GM23338 (cell line): ENCODE data around the gene PIK3CG.

Experiments used
- CREB1 ChIP-seq: fragments of 250-450 bp; sonication (Bioruptor Pico); IDR thresholded peaks from 2 replicates; pipeline ENCODE4 v1.5.0; 2020; ENCODE audit warnings: low read depth, mild to moderate bottlenecking, moderate library complexity
- CTCF ChIP-seq, 2 experiments: fragments of 200-600 bp in 1 of 2; sonication (generic) in 1 of 2; conservative IDR thresholded peaks; 2 replicates each; pipeline versions ENCODE4 v1.5.1 to v1.6.1; 2016 to 2017; ENCODE audit warnings: antibody characterized with exemption in 2 of 2, low read depth in 2 of 2, mild to moderate bottlenecking in 2 of 2, moderate library complexity in 1 of 2
- ETS1 ChIP-seq: IDR thresholded peaks from 2 replicates; pipeline ENCODE4 v1.6.1; 2016; ENCODE audit warnings: antibody characterized with exemption
- EZH2 ChIP-seq: fragments of 200-600 bp; sonication (generic); IDR thresholded peaks from one replicate; pipeline ENCODE4 v1.8.0; 2017; ENCODE audit warnings: antibody characterized with exemption, mild to moderate bottlenecking, low read depth; ENCODE audit not compliant: unreplicated experiment
- EZH2phosphoT487 ChIP-seq: fragments of 200-600 bp; sonication (generic); IDR thresholded peaks from one replicate; pipeline ENCODE4 v1.8.1; 2018; ENCODE audit warnings: antibody characterized with exemption; ENCODE audit not compliant: unreplicated experiment
- JUNB ChIP-seq: IDR thresholded peaks from one replicate; pipeline ENCODE4 v1.6.1; 2016; ENCODE audit warnings: antibody characterized with exemption; ENCODE audit not compliant: unreplicated experiment
- NANOG ChIP-seq: IDR thresholded peaks from 2 replicates; pipeline ENCODE4 v1.6.1; 2016; ENCODE audit warnings: antibody characterized with exemption, borderline replicate concordance
- POLR2AphosphoS5 ChIP-seq: IDR thresholded peaks from 2 replicates; pipeline ENCODE4 v1.6.1; 2016; ENCODE audit warnings: antibody characterized with exemption, low read depth
- REST ChIP-seq: IDR thresholded peaks from one replicate; pipeline ENCODE4 v1.6.1; 2018; ENCODE audit warnings: antibody characterized with exemption; ENCODE audit not compliant: unreplicated experiment
- STAT1 ChIP-seq: IDR thresholded peaks from one replicate; pipeline ENCODE4 v1.6.1; 2016; ENCODE audit warnings: antibody characterized with exemption; ENCODE audit not compliant: unreplicated experiment
- ZNF114 ChIP-seq: fragments of 250-450 bp; sonication (Bioruptor Pico); IDR thresholded peaks from 2 replicates; pipeline ENCODE4 v1.5.0; 2020; ENCODE audit warnings: mild to moderate bottlenecking, moderate library complexity
- ZNF331 ChIP-seq: fragments of 250-450 bp; sonication (Bioruptor Pico); IDR thresholded peaks from 2 replicates; pipeline ENCODE4 v1.5.0; 2020; ENCODE audit warnings: low read depth, mild to moderate bottlenecking, moderate library complexity

GRCh38 chr7:106839511-106839910 is 25.6 kb upstream of the PIK3CG start:
- TF ChIP-seq CREB1 (CRISPR knock-in tag) (no peak), CTCF (conservative IDR thresholded peaks at IDR 0.05; ENCODE audit: low read depth in 2 of 2) (no peak), EZH2 (no peak), POLR2AphosphoS5 (no peak), JUNB (no peak), ZNF331 (CRISPR knock-in tag) (no peak), EZH2phosphoT487 (no peak), REST (no peak), ZNF114 (CRISPR knock-in tag) (no peak), ETS1 (no peak), NANOG (no peak), STAT1 (no peak)
